ENCODE data around the gene ZDHHC6. TPM values are rescaled to one million over a fixed set of nuclear protein-coding genes. Genes with fewer than 3 reads are reported as not detected.

ZDHHC6 gene
- total and polyA plus RNA-seq, 2 of the 8 experiments (the other 6 are each of a cell fraction or from before 2014, with no cell fraction given) = 13.6 to 27.4 TPM

GRCh38 chr10:112475575-112476218 is 29.0 kb upstream of the ZDHHC6 start:
- CTCF ChIA-PET (ENCODE audit: partially characterized antibody) = interaction anchor here (0.7 to 1.2 kb wide), 6 partner anchors 9 to 909 kb away, joined by 3 to 5 read pairs (median 3); no protein-coding TSS in a partner anchor
- POLR2A ChIA-PET (ENCODE audit: partially characterized antibody) = no interaction called here
- FAIRE-seq (no peak), DNase-seq (ENCODE audit: low read depth in 1 of 2, low spot score in 2 of 2) (no peak)
- no peak overlapping the region for H4K8ac ChIP-seq (ENCODE audit: extremely low read depth, insufficient read depth, low read length)
- H3K23me2 ChIP-seq (ENCODE audit: low read depth, low read length) = no peaks in the 10 kb centered on the region
- no peak overlapping the region for H4K91ac ChIP-seq (replicated peaks; ENCODE audit: insufficient read length, low read length)
- no peak overlapping the region for H2BK120ac ChIP-seq (replicated peaks; ENCODE audit: low read depth, low read length)
- H2BK12ac ChIP-seq (ENCODE audit: low read depth, low read length) = no peak overlapping the region
- H3K36me3 ChIP-seq (ENCODE audit: control insufficient read depth in 2 of 4, insufficient read depth in 4 of 4, low read length in 3 of 4) = no peaks in the 10 kb centered on the region; a peak in 1 of 8 replicates
- H2AFZ ChIP-seq (ENCODE audit: low read length) = no peak overlapping the region
- 86% methylated on average over 3 of the region's 3 CpGs; no CpG with 5 or more reads in 1 of the 2 experiments for WGBS, 2 experiments (ENCODE audit: extremely low coverage in 1 of 2, insufficient coverage in 1 of 2, insufficient read length in 1 of 2, insufficient replicate concordance in 2 of 2, low coverage in 1 of 2, low lambda C conversion rate in 2 of 2, missing lambda C conversion rate in 1 of 2)
- H4K20me1 ChIP-seq (replicated peaks in 1 of 2; ENCODE audit: control insufficient read depth in 1 of 2, insufficient read depth in 2 of 2, low read length in 2 of 2) = peaks cover 0 to 2% of the 10 kb centered on the region in 2 experiments
- H3K9me3 ChIP-seq (ENCODE audit: insufficient read depth in 2 of 2, low read depth in 1 of 2, low read length in 1 of 2) = no peaks in the 10 kb centered on the region
- H3K56ac ChIP-seq (replicated peaks; ENCODE audit: insufficient read length, low read depth, low read length) = no peak overlapping the region
- no peak overlapping the region for H2BK20ac ChIP-seq (ENCODE audit: low read length)
- no peak overlapping the region for H3K14ac ChIP-seq (ENCODE audit: insufficient read length)
- no peak overlapping the region for H3K9ac ChIP-seq (replicated peaks in 1 of 4; ENCODE audit: extremely low read depth in 1 of 4, low read depth in 3 of 4, low read length in 3 of 4)
- no peaks in the 10 kb centered on the region for H3K79me2 ChIP-seq (ENCODE audit: control insufficient read depth in 1 of 2, insufficient read depth in 2 of 2, low read length in 2 of 2)
- H2BK5ac ChIP-seq (ENCODE audit: low read depth, low read length) = no peak overlapping the region
- H3K18ac ChIP-seq (ENCODE audit: extremely low read depth, low read length) = no peak overlapping the region
- no peaks in the 10 kb centered on the region for H3K79me1 ChIP-seq (ENCODE audit: low read depth, low read length)
- H3K4me2 ChIP-seq (ENCODE audit: insufficient read depth in 1 of 2, low read depth in 2 of 2, low read length in 2 of 2) = no peak overlapping the region
- no peak overlapping the region for H3K23ac ChIP-seq (ENCODE audit: insufficient read length)
- no peak overlapping the region for H4K5ac ChIP-seq (ENCODE audit: insufficient read length, low read depth, low read length)
- peaks cover 0 to 4% (median under 1%) of the 10 kb centered on the region in 4 experiments; a peak in 1 of 7 replicates for H3K4me1 ChIP-seq (replicated peaks in 1 of 4; ENCODE audit: control insufficient read depth in 3 of 4, insufficient read depth in 4 of 4, low read length in 3 of 4)
- no peak overlapping the region for H2AK5ac ChIP-seq (ENCODE audit: low read depth, low read length)
- no peak overlapping the region for H2BK15ac ChIP-seq (ENCODE audit: low read length)
- no peak overlapping the region for H3K4me3 ChIP-seq (ENCODE audit: extremely low read depth in 1 of 4, insufficient read depth in 2 of 4, low read depth in 3 of 4, low read length in 4 of 4)
- no peak overlapping the region for H3K27ac ChIP-seq (ENCODE audit: low read depth, low read length)
- no peaks in the 10 kb centered on the region for H3K27me3 ChIP-seq (replicated peaks in 1 of 4; ENCODE audit: control insufficient read depth in 3 of 4, extremely low read depth in 1 of 4, insufficient read depth in 3 of 4, low read length in 3 of 4)
- H3K4ac ChIP-seq (replicated peaks; ENCODE audit: insufficient read length, low read depth, low read length) = no peak overlapping the region
- TF ChIP-seq JUND (IDR thresholded peaks at IDR 0.05; ENCODE audit: low read length) = no peak
- no peak for TF ChIP-seq ATF2 (IDR thresholded peaks at IDR 0.05; ENCODE audit: low read length)
- no peak for TF ChIP-seq CHD2 (IDR thresholded peaks at IDR 0.05; ENCODE audit: low read length)
- no peak for TF ChIP-seq MAX (IDR thresholded peaks at IDR 0.05)
- TF ChIP-seq SUZ12 (IDR thresholded peaks at IDR 0.05; ENCODE audit: low read length) = no peak
- no peak for TF ChIP-seq GABPA (IDR thresholded peaks at IDR 0.05; ENCODE audit: borderline replicate concordance, insufficient read depth, low read length)
- no peak for TF ChIP-seq KDM5A (IDR thresholded peaks at IDR 0.05; ENCODE audit: low read length)
- no peak for TF ChIP-seq CHD1 (IDR thresholded peaks at IDR 0.05; ENCODE audit: low read depth, low read length)
- no peak for TF ChIP-seq BCL11A (IDR thresholded peaks at IDR 0.05; ENCODE audit: low read depth in 2 of 2, low read length in 2 of 2)
- TF ChIP-seq MAFK (IDR thresholded peaks at IDR 0.05; ENCODE audit: low read depth, low read length) = no peak
- TF ChIP-seq RNF2 (IDR thresholded peaks at IDR 0.05; ENCODE audit: borderline replicate concordance, low read depth, low read length, missing control alignments, poor library complexity, severe bottlenecking) = no peak

All from H1 (cell line).